GM04504 (cell line): ENCODE data around the gene AP3M1.
A peak's percentile ranks its signal among the peaks of the same experiment; 100 is the strongest.

Experiments
- DNase-seq: peaks from one replicate; pipeline ENCODE4 v3.0.0-alpha.2; 2012; ENCODE audit warnings: low read depth

Gene AP3M1

GRCh38 chr10:74079936-74080590 is 70.6 kb downstream of the AP3M1 start:
- no peak for DNase-seq

GRCh38 chr10:74079028-74079935 is 71.3 kb downstream of the AP3M1 start:
- no peak for DNase-seq

GRCh38 chr10:74078037-74078436 is 72.6 kb downstream of the AP3M1 start:
- no peak for DNase-seq

- no peak for DNase-seq
Observed at GRCh38 chr10:74077416-74077815, 73.2 kb downstream of the AP3M1 start.

- no peak for DNase-seq
Observed at GRCh38 chr10:74076961-74077360, 73.7 kb downstream of the AP3M1 start.

GRCh38 chr10:74075906-74076305 is 74.7 kb downstream of the AP3M1 start:
- no peak for DNase-seq

- no peak for DNase-seq
Observed at GRCh38 chr10:74072503-74072902, 78.1 kb downstream of the AP3M1 start.

GRCh38 chr10:74071157-74071556 is 79.5 kb downstream of the AP3M1 start:
- DNase-seq, result peak; percentile 70
